Fibroblast of skin of scalp (primary cell): ENCODE data around the gene EEF2K.

Experiments
- DNase-seq: peaks from one replicate; pipeline ENCODE4 v3.0.0-alpha.2; 2013

Gene EEF2K

DNA sequence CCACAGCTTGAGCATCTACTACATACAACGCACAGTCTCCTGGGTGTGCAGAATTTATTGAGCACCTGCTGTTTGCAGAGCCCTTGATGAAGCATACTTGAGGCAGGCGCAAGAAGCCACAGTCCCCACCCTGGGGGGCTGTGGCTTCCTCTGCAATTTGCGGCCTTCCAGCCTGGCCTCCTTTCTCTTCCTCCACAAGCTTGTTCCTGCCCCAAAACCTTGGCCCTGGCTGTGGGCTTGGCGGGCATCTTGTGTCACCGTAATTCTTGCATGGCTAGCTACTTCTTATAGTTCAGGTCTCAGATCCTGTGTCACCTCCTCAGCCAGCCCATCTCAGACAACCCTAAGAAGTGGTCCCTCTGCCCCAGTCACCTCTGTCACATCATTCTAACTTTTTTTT, 47.2 kb downstream of the EEF2K start:
- DNase-seq: no peak

DNA sequence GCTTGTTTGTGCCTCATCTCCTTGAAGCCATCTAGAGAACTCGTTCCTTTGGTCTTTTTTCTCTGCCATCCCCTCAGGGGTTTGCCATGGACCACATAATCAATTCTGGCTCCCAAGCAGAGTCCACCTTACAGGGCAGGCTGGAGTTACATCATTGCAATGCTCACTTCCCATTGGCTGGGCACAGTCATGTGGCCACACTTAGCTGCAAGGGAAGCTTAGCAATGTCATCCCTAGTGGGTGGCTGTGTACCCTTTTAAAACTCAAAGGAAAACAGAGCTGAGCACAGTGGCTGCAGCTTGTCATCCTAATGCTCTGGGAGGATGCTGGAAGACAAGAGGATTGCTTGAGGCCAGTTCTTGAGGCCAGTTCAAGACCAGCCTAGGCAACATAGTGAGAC, 49.3 kb downstream of the EEF2K start:
- DNase-seq: no peak

DNA sequence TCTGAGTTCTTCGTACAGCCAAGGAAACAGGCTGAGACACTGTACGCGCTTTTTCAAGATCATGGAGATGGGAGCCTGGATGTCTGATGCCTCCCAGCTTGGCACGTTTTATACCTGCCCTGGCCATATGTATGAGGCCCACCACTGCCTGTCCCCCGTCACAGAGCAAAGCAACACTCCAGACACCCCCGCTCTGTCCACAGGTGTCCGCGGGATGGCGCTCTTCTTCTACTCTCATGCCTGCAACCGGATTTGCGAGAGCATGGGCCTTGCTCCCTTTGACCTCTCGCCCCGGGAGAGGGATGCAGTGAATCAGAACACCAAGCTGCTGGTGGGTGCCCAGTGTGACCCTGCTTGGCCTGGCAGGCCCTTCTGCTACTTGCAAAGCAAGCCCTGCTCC, 51.4 kb downstream of the EEF2K start:
- DNase-seq: no peak

DNA sequence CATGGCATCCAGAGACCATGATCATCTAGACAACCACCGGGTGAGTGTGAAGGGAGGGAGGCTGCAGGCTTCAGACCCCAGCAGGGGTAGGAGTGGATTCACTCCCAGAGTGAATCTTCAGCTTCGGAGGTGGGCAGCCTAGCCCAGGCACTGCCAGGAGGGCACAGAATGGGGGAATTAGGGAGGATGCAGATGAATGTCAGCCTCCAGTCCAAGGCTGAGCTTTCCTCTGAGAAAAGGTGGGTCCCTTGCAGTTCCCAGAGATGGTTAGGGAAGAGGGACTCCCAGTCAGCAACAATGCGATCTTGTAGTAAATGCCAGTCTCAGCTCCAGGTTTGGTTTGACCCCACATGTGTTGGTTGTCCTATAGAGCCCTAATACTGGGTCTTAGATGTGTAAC, 54.4 kb downstream of the EEF2K start:
- DNase-seq: no peak

DNA sequence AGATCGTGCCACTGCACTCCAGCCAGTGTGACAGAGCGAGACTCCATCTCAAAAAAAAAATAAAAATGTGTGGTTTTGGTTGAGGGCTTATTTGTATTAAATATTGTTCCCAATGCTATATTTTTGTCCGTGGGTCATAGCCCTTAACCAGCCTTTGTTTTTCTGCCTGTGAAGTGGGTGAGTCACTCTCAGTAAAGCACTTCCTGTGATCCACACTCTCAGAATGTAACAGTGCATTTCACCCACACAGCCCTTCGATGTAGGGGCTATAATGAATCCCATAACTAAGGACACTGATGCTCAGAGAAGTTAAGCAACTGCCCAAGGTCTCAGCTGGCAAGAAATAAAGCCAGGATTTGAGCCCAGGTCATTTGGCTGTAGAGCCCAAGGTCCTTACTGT, 56.4 kb downstream of the EEF2K start:
- DNase-seq: peak; percentile 5

DNA sequence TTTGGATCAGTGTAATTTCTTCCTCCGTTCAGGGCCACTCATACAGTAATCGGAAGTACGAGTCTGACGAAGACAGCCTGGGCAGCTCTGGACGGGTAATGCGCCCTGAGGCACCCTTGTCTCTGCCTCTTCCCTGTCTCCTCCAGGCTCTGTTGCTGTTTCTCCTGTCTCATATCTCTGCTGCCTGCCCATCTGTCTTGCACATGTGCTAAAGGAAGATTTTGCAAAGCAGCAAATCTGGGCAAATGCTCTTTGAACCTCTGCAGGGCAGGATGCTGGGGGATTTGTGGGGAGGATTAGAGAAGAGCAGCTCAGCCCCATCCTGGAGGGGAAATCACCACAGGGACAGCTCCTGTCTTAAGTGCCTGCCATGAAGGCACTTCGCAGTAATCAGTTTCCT, 58.7 kb downstream of the EEF2K start:
- DNase-seq: no peak

DNA sequence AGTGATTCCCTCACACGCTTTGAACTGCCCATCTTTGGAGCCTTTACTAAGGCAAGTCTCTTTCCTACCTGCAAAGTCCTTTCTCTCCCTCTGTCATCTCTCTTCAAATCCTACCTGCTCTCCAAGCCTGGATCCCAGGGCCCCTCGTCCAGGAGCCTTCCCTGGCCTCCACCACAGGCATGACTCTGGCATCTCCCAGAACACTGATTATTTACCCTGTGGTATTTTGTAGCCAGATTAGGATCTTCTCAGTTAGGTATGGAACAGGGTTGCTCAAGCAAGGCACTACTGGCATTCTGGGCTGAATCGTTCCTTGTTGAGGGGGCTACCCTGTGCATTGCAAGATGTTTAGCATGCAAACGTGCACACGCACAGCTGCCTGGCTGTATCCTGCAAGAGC, 59.3 kb downstream of the EEF2K start:
- no peak for DNase-seq

DNA sequence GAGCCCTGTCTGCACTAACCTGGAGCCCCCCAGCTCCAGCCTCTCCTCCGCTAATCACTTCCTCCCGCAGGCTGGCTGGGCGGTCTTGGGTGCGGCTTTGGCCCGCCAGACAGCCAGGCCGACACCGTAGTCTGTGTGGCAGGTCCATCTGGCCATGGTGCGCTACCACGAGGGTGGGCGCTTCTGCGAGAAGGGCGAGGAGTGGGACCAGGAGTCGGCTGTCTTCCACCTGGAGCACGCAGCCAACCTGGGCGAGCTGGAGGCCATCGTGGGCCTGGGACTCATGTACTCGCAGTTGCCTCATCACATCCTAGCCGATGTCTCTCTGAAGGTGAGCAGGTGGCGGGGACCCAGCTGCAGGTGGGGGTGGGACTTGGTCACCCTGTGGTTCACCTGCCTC, 60.5 kb downstream of the EEF2K start:
- DNase-seq: no peak

DNA sequence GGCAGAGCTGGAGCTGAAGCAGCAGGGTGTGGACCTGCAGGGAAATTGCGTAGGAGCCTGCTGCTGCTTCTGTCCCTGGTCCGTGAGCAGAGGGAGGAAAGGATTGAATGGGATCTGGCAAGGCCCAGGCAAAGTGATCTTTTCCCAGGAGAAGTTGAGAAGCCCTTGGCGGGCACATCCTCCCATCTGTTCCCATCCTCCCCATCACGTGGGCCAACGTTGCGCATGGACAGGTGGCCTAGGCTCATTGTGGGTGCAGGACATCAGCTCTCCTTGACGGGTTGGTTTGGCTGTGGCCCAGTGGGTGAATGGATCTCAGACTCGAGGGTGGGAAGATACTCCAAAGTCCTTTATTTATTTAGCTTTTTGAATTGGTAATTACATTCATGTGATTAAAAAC, 61.7 kb downstream of the EEF2K start:
- DNase-seq: no peak

DNA sequence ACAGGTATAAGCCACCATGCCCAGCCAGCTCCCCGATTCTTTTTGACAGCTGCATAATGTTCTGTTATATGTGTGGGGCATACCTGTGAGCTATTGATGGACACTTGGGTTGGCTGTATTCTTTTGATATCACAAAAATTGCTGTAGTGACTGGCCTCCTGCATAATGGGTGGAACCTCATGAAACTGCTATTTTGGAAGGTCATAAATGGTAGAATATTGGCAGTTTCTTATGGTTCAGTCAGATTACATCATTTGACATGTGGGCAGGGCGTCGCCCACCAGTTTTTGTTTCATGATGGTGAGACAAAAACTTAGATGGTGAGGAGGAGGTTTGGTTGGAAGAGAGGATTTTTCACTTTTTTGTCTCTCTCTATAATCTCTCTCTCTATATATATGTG, 64.4 kb downstream of the EEF2K start:
- DNase-seq: no peak

DNA sequence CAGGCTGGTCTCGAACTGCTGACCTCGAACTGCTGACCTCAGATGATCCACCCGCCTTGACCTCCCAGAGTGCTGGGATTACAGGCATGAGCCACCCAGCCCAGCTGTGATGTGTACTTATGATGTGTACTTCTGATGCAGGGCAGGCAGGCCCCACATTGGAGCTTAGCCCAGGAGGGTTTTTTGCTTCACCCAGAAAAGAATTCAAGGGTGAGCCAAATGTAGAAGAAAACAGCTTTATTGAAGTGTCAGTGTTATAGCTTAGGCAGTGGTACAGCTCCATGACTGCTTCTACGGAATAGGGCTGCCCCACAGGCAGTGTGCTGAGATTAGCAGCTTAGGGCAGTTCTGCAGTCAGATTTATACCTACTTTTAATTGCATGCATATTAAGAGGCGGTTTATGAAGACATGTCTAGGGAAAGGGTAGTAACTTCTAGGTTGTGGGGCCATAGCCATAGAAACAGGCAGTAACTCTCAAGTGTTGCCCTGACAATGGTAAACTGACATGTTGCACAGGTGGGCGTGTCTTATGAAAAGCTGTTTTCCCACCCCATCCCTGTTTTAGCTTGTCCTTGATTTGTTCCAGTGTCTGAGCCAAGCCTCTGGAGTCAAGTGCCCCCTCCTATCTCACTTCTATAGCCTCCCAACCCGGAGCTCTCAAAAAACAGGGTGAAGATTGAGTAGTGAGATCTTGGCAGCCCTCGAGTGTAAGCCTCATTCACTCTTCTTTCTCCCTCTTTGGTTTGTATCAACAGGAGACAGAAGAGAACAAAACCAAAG, 67.0 kb downstream of the EEF2K start:
- DNase-seq: no peak

DNA sequence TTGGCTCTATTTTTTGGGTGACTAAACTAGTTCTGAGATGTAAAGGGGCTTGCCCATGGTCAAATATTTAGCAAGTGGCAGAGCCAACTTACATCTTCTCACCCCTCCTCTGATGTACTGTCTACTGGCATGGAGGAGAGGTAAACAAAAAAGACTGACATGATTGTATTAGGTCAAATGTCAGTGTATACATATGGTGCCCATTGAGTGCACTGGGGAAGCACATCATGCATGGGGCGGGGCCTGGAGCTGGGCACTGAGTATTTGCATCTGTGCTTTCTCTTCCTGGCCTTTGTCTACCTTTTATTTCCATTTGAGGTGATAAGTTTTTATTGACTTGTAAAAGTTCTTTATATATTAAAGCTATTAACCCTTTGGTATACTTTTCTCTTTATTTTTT, 68.8 kb downstream of the EEF2K start:
- DNase-seq: no peak

DNA sequence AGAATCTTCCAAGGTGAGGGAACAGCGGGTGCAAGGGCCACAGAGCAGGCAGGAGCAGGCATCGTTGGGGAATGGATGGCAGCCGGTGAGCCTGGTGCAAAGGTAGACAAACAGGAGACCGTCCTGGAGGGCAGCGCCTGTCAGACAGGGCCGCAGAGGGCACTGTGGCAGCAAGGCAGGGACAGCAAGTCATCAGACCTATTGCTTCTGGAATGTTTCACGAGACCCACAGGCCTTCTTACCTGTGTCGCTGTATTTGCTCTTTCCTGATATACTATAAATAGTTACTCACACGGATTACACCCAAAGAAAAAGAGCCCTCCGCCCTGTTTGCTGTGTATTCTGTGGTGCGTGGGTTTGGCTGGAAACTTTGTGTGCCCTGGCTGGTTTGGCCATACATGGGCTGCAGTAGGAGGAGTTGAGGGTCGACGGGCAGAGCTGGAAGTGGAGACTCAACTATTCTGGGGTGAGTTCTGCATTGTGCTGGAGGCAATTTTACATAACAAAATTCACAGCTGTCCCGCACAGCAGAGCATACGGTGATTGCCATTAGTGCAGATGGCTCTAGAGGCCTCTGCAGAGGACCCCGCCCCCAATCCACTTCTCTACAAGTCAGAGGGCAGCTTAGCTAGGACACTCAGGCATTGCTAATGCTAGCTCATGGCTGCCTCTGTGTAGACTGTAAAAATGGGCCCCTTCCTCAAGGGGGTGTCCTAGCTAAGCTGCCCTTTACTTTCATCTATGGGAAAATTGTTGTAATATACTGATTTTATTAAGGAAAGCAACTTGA, 72.6 kb downstream of the EEF2K start:
- DNase-seq: no peak

DNA sequence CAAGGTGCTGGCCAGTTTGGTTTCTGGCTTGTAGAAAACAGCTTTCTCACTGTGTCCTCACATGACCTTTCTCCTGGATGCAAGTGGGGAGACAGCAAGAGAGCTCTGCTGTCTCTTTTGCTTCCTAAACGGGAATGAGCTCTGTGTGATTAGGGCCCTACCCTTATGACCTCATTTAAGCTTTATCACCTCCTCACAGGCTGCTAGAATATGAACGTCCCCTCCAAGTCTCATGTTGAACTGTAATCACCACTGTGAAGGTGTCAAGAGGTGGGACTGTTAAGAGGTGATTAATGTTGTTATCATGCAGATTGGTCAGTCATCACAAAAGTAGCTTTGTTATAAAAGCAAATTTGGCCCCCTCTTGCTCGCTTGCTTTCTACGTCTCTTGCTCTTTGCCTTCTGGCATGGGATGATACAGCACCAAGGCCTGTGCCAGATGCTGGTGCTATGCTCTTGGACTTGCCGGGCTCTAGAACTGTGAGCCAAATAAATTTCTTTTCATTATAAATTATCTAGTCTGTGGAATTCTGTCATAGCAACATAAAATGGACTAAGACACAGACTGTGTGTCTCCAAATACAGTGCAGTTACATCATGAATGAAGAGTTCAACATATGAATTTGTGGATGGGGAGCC, 76.3 kb downstream of the EEF2K start:
- no peak for DNase-seq

DNA sequence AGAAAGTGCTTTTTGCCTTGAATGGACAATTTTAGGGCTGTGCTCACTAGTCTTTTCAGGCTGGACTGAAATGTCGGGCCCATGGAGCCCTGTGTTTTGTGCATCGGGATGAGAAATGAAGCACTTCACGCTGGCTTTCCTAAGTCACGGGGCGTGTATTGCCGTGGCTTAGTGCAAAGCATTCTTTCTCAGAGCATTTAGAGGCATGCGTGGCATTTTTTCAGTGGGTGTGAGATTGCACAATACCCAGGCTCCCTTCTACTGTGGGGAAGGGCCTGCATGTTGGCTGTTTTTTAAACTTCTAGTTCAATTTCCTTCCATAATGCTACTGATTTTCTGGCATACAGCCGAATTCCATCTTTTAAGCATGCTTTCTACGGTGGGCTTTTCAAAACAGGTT, 78.6 kb downstream of the EEF2K start:
- peak; percentile 33 for DNase-seq

DNA sequence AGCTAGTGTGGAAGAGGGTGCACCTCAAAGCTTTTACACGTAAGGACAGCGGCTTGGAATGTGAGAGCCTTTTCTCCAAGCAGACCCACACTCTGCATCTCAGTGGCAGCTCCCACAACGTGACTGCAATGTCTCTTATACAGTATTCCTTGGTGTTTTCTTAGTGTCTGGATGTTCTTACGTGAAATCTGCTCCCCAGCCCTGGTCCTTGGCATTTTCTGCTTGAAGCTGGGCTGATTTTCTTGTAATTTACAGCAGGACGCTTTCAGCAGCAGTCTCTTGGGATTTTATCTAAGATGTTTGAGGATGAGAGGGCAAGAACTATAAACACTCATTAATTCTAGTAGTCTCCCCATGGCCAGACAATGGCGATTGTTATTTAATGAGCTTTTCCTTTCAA, 79.0 kb downstream of the EEF2K start:
- no peak for DNase-seq

DNA sequence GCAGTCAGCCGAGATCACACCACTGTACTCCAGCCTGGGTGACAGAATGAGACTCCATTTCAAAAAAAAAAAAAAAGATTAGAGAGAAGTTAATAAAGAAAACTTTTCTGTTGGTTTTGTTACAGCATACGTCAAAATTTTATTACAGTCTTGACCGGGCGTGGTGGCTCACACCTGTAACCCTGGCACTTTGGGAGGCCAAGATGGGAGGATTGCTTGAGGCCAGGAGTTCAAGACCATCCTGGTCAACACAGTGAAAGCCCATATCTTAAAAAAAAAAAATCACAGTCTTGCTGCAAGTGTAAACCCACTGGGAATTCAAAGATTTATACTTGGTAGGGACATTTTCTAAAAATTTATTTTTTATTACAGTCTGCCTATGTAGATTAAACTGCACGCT, 84.9 kb downstream of the EEF2K start:
- DNase-seq: no peak

DNA sequence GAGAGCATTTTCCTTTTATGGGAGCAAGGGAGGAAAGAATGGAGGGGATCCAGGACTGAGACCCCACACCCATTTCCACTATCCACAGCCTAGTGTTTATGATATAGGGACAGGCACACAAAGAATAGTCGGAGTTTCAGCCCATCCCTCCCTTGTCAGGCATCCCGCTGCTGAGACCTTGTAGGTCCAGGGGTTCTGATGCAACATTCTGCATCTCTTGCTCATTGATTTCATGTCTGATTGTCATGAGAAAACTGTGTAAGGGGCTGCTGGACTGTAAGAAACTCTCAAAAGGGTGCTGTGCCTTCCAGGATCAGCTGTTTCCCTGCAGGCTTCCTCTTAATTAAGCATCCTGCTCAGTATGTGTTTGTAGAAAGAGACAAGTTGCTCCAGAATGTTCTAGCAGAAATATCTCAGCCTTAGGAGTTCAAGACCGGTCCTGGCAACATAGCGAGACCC, 85.8 kb downstream of the EEF2K start:
- DNase-seq: peak; percentile 76

DNA sequence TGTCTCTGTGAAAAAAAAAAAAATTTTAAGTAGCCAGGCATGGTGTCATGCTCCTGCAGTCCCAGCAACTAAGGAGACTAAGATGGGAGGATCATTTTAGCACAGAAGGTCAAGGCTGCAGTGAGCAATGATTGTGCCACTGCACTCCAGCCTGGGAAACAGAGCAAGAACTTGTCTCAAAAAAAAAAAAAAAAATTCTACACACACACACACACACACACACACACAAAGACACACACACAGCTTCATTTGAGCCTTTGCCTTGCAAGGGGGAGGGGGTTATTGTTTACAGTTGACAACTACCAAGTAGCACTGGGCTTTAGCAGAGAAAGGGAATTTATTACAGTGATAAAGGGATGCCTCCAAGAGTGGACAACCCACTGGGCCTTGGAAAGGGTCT, 86.2 kb downstream of the EEF2K start:
- peak; percentile 10 for DNase-seq

DNA sequence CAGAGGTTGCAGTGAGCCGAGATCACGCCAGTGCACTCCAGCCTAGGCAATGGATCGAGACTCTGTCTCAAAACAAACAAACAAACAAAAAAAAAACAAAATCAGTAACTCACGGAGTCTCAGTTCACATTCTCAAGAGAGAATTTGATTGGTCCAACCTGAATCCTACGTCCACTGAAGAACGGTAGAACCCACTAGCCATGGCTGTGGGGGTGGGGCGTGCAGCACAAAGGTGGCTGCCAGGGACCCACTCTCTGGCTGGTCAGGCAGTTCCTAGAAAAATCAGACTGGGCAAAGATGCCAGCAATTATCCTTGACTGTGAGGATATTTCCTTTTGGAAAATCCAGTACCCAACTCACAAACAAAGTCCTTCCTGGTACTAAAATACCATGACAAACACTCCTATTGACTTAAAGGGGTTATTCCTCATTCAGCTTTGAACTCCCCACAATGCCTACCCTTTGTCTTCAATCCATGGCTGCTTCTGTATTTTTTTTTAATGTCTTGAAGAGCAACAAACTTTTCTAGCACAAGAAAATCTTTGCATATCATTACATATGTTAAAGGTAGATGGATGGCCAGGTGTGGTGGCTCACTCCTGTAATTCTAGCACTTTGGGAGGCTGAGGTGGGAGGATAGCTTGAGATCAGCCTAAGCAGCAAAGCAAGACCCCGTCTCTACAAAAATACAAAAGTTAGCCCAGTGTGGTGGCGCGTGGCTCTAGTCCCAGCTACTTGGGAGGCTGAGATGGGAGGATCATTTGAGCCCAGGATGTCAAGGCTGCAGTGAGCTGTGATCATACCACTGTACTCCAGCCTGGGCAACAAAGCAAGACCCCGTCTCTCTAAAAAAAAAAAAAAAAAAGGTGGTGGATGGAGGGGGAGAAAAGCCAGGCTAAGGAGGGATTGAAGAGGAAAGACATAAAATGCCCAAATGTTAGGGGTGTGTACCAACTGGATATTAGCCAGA, 87.3 kb downstream of the EEF2K start:
- no peak for DNase-seq

DNA sequence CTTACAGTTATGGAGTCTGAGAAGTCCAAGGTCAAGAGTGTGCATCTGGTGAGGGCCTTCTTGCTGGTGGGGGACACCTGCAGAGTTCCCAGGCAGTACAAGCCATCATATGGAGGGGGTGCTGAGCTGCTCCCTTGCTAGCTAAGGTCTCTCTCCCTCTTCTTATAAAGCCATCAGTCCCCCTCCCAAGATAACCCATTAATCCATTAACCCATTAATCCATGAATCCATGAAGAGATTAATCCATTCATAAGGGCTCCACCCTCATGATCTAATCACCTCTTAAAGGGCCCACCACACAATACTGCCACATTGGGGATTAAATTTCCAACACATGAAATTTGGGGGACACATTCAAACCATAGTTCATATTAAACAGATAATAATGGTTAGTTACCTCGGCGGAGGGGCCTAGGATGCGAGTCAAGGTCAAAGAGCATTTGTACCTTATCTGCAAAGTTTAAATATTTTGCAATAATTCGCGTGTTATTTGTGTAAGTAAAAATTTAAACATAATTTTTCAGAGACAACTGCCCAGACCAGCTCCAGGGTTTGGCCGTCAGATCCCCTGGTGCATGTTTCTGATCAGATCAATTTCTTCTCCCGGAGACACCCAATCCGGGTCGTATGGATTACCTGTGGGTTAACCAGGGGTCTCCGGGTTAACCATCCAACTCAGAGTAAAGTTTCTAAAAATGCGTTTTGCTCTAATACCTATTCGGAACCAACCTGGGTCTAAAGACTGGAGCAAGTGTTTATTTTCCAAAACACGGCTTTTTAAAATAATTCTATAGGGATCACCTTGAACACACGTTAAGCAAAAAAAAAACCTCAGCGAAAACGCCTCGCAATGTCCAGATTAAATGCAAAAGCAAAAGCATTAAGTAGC, 90.4 kb downstream of the EEF2K start:
- no peak for DNase-seq
